Esophagus muscularis mucosa (tissue), 3 donors: ENCODE results near the gene ARID5B.

ENCODE experiments used
- CTCF ChIP-seq, 3 experiments: fragments of 200-600 bp in 2 of 3; fragments of 450-650 bp in 1 of 3; sonication (generic) in 2 of 3; IDR thresholded peaks; one replicate each; pipeline ENCODE4 v1.5.1; 2017 to 2019; ENCODE audit warnings: antibody characterized with exemption in 3 of 3, mild to moderate bottlenecking in 2 of 3, moderate library complexity in 1 of 3
- POLR2A ChIP-seq: fragments of 450-650 bp; IDR thresholded peaks from one replicate; pipeline ENCODE4 v1.6.1; 2017; ENCODE audit warnings: antibody characterized with exemption, moderate library complexity, mild to moderate bottlenecking, low read depth
- POLR2AphosphoS5 ChIP-seq, 2 donors: sonication (generic); formaldehyde crosslinking; IDR thresholded peaks; one replicate each; pipeline ENCODE4 v1.6.1; 2017; ENCODE audit warnings: antibody characterized with exemption in 2 of 2

- TF ChIP-seq CTCF (IDR thresholded peaks at IDR 0.05) = no peak
- TF ChIP-seq POLR2AphosphoS5 (IDR thresholded peaks at IDR 0.05) = no peak
- no peak for TF ChIP-seq POLR2A
These were observed 31.5 kb upstream of the ARID5B start for GRCh38 chr10:61869774-61870525.
